ENCODE measurements around the gene CLSTN2.

Gene CLSTN2

GRCh38 chr3:140007911-140008869 lies 73.2 kb downstream of the CLSTN2 start:
- no peak for DNase-seq

- DNase-seq, result no peak
Observed at GRCh38 chr3:140010391-140010790, 75.4 kb downstream of the CLSTN2 start.

- no peak for DNase-seq
Observed at GRCh38 chr3:140011086-140011485, 76.1 kb downstream of the CLSTN2 start.

- no peak for DNase-seq
Observed at GRCh38 chr3:140011611-140012277, 76.8 kb downstream of the CLSTN2 start.

- no peak for DNase-seq
Observed at GRCh38 chr3:140013220-140013619, 78.2 kb downstream of the CLSTN2 start.

GRCh38 chr3:140014831-140015495 lies 80.0 kb downstream of the CLSTN2 start:
- DNase-seq, result no peak

GRCh38 chr3:140015741-140016140 lies 80.8 kb downstream of the CLSTN2 start:
- no peak for DNase-seq

GRCh38 chr3:140018556-140018955 lies 83.6 kb downstream of the CLSTN2 start:
- DNase-seq, result no peak

GRCh38 chr3:140019946-140020345 lies 85.0 kb downstream of the CLSTN2 start:
- DNase-seq, result no peak

- DNase-seq, result no peak
Observed at GRCh38 chr3:140020541-140020940, 85.6 kb downstream of the CLSTN2 start.

- no peak for DNase-seq
Observed at GRCh38 chr3:140021269-140021668, 86.3 kb downstream of the CLSTN2 start.

- DNase-seq, result no peak
Observed at GRCh38 chr3:140022066-140022770, 87.2 kb downstream of the CLSTN2 start.

- no peak for DNase-seq
Observed at GRCh38 chr3:140023616-140024530, 88.9 kb downstream of the CLSTN2 start.

- DNase-seq, result no peak
Observed at GRCh38 chr3:140031170-140031569, 96.2 kb downstream of the CLSTN2 start.

GRCh38 chr3:140034058-140034457 lies 99.1 kb downstream of the CLSTN2 start:
- no peak for DNase-seq

- no peak for DNase-seq
Observed at GRCh38 chr3:140035871-140036270, 100.9 kb downstream of the CLSTN2 start.

GRCh38 chr3:140050396-140050795 lies 115.4 kb downstream of the CLSTN2 start:
- DNase-seq, result no peak

- DNase-seq, result no peak
Observed at GRCh38 chr3:140051019-140051957, 116.3 kb downstream of the CLSTN2 start.

- no peak for DNase-seq
Observed at GRCh38 chr3:140052771-140053702, 118.1 kb downstream of the CLSTN2 start.

All from activated effector memory CD4-positive, alpha-beta T cell treated with Interleukin-2 at 50 U/mL for 16 hours (primary cell).